NCI-H446 (cell line): ENCODE data around the gene CTNNBIP1.

ENCODE experiments used
- DNase-seq, 2 experiments: peaks; one replicate each; lab custom pipeline; 2025; lab: John Stamatoyannopoulos, UW

The CTNNBIP1 gene

DNA sequence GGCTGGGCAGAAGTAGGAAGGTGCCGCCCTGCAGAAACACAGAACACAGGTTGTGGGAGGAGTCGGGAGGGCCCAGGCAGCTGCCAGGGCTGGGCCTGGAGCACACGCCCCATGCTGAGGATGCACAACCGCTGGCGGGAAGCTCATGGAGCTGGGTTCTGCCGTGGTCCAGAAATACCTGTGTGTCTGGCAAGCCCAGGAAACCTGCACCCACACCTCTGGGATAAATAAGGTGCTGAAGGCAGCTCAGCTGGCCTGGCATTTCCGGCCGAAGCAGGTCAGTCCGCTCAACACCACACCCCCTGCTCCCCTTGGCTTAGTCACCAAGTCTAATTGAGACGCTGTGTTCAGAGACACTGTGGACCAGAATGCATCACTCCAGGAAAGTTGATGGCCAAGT is 32.1 kb downstream of the CTNNBIP1 start:
- no peak for DNase-seq

DNA sequence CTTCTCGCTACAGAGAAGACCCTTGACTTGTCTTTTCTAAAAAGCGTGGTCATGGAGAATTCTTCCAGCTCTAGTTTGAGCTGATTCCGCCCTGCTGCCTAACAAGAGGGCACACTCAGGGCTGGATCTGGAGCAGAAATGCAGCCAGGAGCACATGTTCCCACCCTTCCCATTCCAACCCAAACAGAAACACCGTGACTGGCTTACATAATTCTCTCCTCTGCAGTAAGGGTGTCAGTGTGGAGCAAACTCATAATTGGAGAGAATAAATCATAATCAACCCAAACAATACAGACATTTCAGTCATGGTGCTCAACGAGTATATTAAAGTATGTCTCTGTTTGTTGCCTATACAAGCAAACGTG is 34.5 kb downstream of the CTNNBIP1 start:
- DNase-seq, result no peak

DNA sequence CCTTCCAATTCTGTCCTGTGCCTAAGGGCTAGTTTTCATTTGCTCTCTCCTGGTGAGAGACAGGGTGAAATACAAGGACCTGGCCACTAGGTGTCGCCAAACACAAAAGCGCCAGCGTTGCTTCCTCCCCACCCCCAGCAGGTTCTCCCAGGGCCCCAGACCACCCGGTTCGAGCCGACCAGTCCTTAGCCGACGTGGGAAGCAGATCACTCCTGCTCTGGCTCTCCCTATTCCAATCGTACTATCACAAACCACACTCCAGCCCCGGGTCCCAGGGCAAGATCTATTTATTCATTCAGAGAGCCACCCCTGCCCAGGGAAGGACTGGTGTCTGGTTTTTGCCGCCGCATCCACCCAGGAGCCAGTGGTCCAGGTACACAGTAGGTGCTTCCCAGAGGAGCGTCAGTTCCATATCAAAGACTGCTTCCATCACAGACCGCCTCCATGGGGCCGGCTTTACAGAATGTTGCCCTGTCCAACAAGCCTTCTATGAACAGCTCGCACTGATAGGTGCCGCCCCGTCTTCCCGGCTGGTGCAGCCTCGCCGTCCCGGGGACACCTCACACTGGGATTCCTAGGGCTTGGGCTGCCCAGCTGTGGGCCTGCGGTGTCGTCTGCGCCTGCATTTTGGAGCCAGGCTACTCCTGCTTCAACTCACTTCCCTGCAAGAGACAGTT is 35.0 kb downstream of the CTNNBIP1 start:
- peak; percentile 78 to 90 for DNase-seq

DNA sequence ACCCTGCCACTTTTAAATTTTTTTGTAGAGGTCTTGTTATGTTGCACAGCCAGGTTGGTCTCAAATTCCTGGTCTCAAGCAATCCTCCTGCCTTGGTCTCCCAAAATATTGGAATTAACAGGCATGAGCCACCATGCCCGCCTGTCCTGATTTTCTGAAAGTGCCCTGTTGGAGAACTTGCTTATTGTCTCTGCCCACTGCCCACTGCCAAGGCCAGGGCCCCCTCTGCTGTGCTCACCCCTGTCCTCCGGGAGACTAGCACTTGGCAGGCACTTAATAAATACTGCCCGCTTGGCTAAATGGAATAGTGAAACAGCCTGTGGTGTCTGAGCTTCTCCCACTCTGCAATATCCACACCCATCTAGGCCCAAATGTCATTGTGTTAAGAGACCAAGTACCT is 35.7 kb downstream of the CTNNBIP1 start:
- DNase-seq, result no peak

DNA sequence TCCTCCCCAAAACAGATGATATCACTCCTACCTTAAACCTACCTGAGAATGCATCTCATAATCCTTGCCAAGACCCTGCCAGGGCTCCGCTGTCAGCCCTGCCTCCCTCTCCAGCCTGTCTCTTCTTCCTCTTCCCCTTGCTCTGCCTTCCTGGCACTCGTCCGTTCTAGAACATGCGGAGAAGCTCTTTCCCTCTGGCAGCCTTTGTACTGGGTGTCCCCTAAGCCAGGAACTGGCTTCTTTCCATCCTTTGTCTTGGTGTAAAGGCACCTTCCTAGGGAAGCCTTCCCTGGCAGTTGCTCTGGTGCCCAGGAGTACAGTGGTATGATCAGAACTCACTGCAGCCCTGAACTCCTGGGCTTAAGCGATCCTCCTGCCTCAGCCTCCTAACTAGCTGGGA is 36.1 kb downstream of the CTNNBIP1 start:
- no peak for DNase-seq

DNA sequence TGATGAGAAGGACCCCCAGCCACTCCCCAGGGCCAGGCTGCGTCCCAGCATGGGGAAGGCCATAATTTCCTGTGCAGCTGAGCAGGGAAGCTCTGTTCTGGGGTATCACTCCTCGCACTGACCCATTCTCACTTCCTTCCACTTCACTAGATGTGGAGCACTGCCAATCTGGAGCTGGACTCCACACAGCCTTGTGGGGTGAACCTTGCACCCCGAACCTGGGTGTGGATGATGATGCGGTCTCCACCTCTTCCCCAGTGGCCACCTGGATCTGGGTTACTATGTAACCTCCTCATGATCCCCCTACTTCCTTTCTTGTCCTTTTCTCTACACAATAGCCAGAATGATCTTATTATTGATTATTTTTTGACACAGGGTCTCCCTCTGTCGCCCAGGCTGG is 36.7 kb downstream of the CTNNBIP1 start:
- no peak for DNase-seq

DNA sequence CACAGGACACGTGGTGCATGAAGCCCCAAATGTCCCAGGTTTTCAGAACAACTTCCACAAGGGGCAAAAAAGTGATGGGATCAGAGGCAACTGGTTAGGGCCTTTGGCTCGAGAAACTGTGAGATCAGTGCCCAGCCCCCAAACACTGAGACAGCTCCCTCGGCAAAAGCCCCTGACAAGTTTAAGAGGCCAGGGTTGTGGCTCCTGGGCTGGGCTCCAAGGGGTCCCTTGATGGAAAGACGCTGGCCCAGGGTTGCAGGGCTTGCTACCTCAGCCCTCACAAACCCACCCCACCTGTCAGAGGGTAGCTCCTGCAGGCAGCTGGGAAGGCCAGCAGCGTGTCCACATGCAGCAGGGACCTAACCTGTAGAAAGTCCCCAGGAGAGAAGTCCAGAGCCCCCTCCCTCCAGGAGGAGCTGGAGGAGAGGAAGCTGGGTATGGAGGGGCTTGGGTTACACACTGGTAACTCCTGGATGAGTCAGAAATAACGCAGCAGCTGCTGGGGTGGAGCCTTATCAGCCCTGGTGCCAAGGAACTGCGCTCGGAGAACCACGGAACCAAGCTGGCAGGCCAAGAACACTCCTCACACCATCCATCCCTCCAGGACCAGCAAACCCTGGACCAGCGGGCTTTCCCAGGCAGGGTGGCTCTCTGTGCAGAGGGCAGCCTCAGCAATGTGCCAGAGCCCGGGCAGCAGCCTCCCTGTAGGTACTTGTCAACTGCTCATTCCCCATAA is 37.5 kb downstream of the CTNNBIP1 start:
- peak; percentile 90 to 95 for DNase-seq

DNA sequence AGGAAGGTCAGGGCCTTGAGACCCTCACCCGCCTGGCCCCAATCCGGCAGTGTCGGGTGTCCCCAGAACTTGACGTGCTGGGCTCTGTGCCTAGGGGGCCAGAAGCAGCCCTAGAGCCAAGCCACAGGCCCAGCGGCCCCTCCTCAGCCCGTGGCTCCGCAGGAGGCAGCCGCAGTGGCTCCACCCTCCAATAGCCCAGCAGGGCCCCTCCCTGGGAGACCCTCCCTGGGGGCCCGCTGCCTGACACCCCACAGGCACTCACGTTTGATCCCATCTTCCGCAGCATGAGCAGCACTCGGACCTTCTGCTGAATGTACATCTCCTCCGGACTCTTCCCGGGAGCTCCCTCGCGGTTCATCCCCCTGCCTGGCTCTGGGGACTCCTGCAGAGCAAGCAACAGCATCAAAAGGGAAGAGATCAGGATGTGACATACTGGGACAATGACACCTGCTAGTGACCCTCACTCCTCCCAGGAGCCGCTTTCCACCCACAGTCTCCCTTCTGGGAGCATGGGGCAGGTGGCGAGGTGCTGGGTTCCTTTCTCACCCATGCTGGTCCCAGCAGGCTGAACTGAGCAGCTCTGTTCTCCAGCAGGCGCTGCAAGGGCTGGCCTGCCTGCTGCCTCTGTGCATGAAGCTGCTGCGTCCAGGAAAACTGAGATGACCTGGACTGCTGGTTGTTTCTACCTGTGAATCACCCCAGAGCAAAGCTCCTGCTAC is 38.2 kb downstream of the CTNNBIP1 start:
- DNase-seq, result no peak

DNA sequence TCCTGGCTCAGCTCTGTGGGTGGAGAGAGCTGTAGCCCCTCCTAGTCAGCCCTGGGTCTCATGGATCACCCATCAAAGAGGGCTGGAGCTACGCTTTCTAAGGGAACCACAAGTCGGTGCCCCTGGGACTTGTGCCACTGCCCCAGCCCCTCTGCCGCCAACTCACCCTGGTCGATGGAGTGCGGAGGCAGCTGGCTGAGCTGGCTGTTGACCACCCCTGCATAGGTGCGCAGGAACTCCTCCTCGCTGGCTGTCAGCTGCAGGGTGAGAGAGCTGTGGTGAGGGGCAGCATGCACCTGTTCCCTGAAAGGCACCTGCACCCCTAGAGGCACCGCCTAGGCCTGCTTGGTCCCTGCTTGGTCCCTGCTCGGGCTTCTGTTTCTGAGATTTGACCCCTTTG is 39.0 kb downstream of the CTNNBIP1 start:
- no peak for DNase-seq

DNA sequence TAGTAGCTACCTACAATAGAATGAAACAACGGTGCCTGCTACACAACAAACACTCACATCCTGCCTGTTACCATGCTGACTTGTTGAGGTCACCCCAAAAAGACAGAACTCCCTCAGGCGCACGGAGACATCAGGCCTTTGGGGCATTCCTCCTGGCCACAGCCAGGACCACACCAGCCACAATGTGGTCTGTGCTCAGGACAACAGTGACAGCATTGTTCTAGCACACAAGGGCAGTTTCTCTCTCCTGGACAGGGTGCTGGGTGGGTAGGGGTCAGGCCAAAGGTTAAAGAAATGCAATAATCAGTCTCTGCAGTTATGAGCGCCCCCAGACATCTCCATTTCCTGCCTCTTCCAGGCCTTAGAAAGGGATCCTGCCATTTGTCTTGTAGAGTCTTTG is 39.5 kb downstream of the CTNNBIP1 start:
- DNase-seq, result no peak

DNA sequence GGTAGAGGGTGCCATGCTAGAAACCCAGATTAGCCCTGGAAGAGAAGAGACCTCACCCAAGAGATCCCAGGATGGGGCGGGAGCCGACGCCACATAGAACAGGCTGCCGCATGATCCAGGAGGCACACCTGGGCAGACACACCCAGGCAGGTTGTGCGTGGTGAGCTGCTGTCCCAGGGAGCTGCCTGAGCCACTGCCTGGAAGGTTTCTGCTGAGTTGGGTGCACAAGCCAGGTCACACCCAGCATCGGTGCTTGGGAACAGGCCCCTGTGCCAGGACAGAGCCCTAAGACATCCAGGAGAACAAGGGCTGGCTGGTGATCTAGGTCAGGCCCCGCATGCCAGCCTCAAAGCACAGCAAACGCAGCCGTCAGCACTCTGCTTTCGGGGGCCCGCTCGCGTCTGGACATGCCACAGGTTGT is 40.2 kb downstream of the CTNNBIP1 start:
- no peak for DNase-seq

DNA sequence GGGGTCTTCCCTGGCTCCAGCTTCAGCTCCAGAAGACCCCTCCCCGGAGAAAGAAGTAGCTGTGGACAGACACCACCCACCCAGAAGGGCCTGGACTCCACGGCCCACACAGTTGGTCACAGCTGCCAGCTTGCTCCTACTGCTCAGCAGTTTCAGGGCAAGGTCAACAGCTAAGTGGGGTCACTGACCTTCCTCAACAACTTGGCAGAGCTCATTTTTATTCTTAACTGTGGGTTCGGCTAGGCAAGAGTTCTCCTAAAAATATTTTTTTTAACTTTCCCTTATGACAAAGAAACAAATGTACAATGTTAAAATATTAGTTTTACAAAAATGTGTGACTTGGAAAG is 41.9 kb downstream of the CTNNBIP1 start:
- DNase-seq, result no peak

DNA sequence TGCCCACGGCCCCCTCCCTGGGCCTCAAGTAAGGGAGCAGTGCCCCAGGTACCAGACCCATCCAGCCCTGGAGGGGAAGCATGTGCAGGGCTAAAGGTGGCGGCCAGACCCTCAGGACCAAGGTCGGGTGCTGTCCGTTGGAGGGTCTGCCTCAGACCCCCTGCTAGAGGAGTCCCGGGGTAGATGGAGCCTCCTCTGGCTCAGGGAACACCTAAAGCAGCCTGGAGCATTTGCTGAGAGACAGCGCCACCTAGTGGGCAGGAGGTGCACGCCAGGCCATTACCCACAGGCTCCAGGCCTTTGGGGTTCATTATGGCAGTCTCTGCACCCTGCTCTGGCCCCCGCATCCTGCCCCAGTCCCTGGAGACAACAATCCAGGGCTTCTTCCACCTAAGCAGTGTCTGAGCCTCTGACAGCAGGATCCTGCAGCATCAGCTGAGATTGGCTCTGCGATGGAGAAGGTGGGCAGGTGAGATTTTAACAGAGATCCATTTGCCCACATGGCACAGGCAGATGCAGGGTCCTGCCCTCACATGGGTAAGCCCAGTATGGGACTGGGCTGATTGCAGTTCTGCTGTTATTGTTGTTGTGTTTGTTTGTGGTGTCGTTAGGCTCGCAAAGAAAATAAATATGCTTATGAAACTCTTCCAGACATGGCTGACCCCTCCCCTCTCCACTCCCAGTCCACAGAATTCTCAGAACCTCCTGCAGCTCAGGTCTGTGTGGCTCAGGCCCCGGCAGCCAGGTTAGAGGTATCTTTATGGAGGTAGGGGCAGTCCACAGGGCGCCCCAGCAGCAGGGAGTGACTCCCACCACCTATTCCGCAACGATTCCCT is 42.4 kb downstream of the CTNNBIP1 start:
- DNase-seq, result peak; percentile 82 to 88

DNA sequence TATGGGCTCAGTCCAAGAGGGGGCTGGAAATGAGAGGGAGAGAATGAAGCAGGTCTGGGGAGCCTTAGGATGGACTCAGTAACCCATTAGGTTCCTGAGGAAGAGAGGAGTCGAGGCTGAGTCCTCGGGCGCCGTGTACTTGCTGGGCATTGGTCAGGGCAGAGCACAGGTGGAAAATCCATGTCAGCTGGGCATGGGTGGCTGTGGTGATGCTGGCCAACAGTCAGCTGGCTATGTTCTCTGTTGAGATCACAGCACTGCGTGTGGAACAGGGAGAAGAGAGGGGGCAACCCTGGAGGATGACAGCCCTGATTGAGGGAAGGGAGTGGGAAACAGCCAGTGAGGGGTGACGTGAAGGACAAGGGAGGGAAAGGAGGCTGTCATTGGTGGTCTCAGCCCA is 43.2 kb downstream of the CTNNBIP1 start:
- no peak for DNase-seq

DNA sequence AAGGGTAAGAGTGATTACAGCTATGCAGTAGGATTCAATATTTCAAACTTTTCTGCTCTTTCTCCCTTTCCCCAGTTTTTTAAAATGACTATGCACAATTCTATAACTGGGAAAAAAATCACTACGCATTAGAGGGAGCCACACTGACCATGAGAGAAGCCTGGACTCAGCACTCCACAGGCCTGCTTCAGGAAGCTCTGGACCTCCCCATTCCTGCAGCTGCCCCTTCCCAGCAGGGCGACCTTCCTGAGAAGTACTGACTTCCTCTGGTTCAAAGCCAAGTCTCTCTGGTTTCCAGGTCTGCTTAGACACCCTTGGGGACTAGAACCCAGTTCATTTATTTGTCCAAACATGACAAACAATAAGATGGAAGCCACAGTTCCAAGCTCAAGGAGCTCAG is 44.3 kb downstream of the CTNNBIP1 start:
- no peak for DNase-seq

DNA sequence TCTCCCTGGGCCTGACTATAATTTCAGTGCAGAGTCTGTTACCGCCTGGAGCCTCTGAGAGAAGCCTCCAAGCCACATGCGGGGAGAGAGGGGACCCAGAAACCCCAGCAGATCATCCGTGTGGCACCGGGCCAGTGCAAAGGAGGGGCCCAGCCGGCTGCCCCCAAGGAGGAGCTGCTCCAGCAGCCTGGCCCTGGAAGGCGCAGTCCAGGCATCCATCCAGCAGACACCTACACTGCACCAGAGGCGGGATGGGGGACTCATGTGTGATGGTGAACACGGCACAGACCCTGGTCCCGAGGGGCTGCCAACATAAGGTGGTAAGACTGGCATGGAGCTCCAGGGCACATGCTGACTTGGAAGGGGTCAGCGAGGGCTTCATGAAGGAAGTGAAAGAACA is 46.7 kb downstream of the CTNNBIP1 start:
- no peak for DNase-seq

DNA sequence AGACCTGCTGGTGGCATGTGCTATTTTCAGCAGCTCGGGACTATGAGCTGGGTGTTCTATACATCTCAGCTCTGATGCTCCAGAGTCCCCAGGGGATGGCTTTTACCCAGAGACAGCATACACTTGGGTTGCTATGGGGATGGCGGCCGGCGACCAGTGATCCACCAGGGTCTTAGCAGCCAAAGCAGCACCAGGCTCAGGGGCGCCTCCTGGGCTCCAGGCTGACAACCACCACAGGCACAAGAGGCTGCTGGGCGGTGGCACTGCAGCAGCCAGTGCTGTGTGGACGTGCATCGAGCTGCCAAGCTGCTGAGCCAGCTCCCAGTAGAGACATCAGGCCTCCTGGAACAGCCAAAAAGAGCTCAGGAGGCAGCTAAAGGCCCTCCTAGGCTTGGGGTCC is 48.7 kb downstream of the CTNNBIP1 start:
- peak in 1 of 2 experiments; percentile 78 for DNase-seq

DNA sequence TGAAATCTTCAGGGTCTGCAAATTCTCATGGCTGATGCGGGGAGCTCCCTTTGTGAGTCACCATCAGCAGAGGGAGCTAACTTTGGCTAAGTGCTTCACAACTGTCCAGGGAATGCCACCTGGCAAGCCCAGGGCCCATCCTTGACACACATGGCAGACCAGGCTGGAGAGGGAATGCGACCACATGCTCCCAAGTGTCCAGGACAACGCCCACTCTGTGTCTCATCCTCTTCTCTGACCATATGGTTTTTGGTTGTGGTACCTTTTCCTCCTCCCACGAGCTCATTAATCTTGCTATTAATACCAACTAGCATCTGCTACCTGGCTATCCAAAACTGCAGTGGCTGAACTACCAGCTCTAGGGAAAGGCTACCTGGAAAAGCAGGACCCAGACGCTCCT is 49.2 kb downstream of the CTNNBIP1 start:
- peak; percentile 40 to 75 for DNase-seq

DNA sequence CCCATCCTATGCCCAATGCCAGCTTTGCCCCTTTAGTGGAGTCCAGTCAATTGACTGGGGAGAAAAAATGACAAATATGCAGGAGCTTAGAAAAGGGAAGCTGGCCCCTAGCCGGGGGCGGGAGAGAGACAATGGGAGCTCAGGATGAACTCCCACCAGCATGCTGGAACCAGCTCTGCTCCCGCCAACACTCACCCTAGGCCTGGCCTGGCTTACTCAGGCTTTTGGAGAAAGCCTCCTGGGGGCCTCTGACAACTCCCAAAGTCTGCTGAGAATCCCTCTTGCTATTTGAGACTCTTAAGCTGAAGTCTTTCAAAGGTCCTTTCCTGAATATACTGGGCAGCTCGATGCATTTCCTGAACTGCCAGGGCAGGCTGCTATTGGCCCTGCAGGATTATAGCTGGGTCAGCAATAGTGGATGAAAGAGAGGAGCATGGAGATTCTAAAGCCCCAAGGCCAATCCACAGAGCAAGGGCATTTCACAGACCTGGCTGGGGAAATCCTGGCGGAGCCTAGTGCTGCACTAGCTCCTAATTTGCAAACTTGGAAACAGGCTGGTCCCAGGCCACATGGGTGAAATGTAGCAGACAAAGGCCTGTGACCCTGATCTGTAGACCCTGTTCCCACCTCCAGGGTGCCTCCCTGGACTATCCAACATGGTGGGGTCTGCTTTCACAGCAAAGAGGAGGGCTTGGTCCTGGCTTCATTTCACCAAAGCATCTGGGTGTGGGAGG is 50.6 kb downstream of the CTNNBIP1 start:
- DNase-seq, result no peak

DNA sequence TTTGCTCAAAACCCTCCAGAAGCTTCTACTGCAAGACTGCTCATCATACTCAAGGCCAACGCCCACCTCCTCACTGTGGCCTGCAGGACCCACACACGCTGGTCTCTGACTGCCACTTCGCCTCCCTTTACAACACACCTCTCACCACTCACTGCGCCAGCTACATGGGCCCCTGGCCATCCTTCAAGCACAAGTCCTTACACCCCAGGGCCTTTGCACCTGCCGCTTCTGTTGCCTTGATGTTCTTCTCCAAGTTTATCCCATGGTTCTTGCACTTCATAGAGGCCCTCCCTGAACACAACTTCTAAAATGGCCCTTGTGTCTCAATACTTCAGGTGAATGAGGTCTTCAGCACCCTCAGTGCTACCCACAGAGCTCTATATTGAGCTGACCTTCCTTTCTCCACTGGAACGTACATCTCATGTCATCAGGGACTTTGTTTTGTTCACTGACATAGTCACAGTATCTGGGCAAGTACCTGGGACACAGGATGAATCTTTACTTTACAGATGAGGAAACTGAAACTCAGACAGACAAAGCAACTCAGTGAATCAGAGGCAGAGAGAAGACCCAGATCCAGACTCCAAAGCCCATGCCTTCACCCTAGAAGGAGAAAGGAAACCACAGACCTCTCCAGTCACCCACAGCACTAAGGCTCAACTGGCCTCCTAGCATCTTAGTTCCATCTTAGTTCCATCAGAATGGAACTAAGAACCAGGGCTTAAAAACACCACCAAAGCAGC is 51.6 kb downstream of the CTNNBIP1 start:
- DNase-seq, result no peak

DNA sequence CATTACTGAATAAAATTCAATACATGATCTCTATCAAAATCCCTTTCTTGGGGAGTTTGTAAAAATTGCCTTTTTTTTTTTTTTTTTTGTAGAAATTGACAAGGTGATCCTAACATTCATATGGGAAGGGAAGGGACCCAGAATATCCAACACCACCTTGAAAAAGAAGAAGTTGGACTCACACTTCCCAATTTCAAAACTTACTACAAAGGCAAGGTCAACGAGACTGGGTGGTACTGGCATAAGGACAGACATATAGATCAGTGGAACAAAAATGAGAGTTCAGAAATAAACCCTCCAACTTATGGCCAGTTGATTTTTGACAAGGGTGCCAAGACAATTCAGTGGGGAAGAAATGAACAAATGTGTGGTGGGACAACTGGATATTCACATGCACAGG is 54.9 kb downstream of the CTNNBIP1 start:
- no peak for DNase-seq
